ENCODE measurements around the gene SLC38A5.
"Not testable (repeated sequence)": the region's sequence is repeated elsewhere in the genome, so short reads cannot be mapped to it uniquely, and the experiment has no call there.

SLC38A5 gene

GRCh38 chrX:48470110-48470832 lies at the start of gene SLC38A5:
TSS of gene SLC38A5 (minus strand) at chrX:48470260. CDS start at chrX:48467924, 2,336 bp downstream.
- DNase-seq (ENCODE audit: low read depth), result no peak

DNA sequence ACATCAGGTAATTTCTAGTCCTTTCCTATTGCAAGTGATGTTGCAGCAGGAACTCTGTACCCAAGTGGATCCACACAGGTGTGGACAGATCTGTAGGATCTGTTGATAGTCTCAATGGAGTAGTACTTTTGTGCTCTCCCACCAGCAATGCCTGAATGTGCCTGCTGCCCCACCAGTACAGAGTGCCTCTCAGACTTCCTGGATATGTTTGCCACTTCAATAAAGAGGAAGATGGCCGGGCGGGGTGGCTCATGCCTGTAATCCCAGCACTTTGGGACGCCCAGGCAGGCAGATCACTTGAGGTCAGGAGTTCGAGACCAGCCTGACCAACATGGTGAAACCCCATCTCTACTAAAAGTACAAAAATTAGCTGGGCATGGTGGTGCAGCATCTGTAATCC lies 49.4 kb upstream of the SLC38A5 start:
- DNase-seq (ENCODE audit: low read depth), result not testable (repeated sequence)

- DNase-seq (ENCODE audit: low read depth), result no peak
These were observed 46.9 kb upstream of the SLC38A5 start for GRCh38 chrX:48516987-48517386.

GRCh38 chrX:48516285-48516684 lies 46.2 kb upstream of the SLC38A5 start:
- no peak for DNase-seq (ENCODE audit: low read depth)

GRCh38 chrX:48515842-48516241 lies 45.8 kb upstream of the SLC38A5 start:
- DNase-seq (ENCODE audit: low read depth), result no peak

- no peak for DNase-seq (ENCODE audit: low read depth)
These were observed 44.9 kb upstream of the SLC38A5 start for GRCh38 chrX:48514868-48515460.

GRCh38 chrX:48514126-48514806 lies 44.2 kb upstream of the SLC38A5 start:
- DNase-seq (ENCODE audit: low read depth), result no peak

- no peak for DNase-seq (ENCODE audit: low read depth)
These were observed 43.6 kb upstream of the SLC38A5 start for GRCh38 chrX:48513670-48514069.

GRCh38 chrX:48512371-48512935 lies 42.4 kb upstream of the SLC38A5 start:
- no peak for DNase-seq (ENCODE audit: low read depth)

DNA sequence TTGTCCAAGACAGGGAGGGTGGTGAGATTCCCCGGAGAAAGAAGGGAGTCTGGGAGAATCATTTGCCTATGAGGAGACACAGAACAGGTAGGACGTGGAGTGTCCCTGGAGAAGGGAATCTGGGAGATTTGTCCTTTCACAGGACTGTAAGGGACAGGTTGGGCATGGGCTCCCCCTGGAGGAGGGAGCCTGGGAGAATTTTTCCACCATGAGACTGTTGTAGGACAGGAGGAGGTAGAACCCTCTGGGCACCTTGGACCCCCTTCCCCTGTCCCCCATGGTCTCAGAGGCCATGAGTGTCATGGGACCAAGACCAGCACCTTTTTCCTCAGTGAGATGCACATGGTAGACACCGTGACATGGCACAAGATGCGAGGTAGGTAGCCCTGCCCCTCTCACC lies 41.5 kb upstream of the SLC38A5 start:
- no peak for DNase-seq (ENCODE audit: low read depth)

GRCh38 chrX:48509619-48510018 lies 39.6 kb upstream of the SLC38A5 start:
- DNase-seq (ENCODE audit: low read depth), result no peak

DNA sequence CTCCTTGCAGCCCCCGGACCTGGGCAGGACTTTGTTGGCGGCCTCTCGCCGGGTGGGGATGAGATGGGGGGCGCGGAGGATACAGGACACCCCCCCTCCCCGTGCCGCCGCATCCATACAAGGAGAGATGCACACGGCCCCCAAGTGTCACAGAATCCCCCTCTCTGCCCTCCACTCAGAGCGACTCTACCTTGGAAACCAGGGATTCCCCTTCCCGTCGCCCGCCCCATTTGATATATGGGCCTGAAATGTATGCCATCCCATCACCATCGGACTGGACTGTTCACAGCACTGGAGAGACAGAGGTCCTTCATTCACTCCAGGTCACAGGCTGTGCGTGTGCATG lies 39.2 kb upstream of the SLC38A5 start:
- DNase-seq (ENCODE audit: low read depth), result no peak

- DNase-seq (ENCODE audit: low read depth), result no peak
These were observed 38.6 kb upstream of the SLC38A5 start, which contains the start of gene PORCN for GRCh38 chrX:48508400-48509244. TSS of gene PORCN (plus strand) at chrX:48508992. CDS start at chrX:48509821, 829 bp downstream.

DNA sequence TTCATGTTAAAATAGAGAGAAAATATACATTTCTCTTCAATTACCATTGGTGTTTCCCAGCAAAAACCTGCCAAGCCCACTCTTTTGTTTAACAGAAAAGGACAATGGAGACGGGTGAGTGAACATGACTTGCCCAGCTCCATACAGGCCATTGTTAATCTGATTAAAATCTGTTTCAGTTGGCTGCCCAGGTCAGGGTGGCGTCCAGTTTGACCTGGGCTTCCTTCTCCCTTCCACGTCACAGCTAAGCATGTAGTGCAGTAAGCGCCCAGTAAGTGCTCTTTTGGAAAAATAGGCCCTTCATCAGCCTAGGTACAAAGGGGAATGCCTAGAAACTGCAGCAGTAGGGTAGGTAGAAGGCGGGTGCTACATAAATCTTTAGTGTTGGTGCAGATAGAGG lies 37.2 kb upstream of the SLC38A5 start:
- no peak for DNase-seq (ENCODE audit: low read depth)

DNA sequence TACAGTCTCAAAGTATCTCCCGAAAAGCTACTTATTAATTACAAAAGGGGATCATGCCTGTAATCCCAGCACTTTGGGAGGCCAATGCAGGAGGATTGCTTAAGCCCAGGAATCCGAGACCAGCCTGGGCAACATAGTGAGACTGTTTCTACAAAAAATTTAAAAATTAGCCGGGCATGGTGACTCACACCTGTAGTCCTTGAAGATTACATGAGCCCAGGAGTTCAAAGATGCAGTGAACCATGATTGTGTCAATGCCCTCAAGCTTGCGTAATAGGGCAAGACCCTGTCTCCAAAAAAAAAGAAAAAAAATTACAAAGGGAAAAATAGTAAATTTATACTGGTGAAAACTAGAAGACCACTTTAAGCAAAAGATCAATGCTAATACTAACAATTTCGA lies 35.4 kb upstream of the SLC38A5 start:
- no peak for DNase-seq (ENCODE audit: low read depth)

GRCh38 chrX:48504261-48504660 lies 34.2 kb upstream of the SLC38A5 start:
- no peak for DNase-seq (ENCODE audit: low read depth)

- no peak for DNase-seq (ENCODE audit: low read depth)
These were observed 28.3 kb upstream of the SLC38A5 start for GRCh38 chrX:48498374-48498809.

DNA sequence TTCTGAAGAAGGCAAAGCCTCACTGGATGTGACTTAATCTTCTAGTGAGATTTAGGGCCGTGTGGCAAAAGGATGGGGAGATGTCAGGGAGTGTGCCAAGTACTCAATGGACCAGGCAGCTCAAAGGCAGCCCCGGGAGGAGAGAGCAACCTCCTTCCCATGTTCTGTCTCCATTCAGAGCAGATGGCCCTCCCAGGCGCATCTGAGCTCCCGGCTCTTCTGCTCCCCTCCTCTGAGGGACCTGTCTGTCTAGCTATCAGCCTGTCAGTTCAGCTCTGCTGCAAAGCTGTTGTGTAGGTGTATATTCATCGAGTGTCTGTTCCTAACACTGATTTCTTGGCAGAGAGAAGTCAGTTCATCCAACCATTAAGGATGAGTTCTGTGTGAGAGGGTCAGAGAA lies 27.8 kb upstream of the SLC38A5 start:
- no peak for DNase-seq (ENCODE audit: low read depth)

DNA sequence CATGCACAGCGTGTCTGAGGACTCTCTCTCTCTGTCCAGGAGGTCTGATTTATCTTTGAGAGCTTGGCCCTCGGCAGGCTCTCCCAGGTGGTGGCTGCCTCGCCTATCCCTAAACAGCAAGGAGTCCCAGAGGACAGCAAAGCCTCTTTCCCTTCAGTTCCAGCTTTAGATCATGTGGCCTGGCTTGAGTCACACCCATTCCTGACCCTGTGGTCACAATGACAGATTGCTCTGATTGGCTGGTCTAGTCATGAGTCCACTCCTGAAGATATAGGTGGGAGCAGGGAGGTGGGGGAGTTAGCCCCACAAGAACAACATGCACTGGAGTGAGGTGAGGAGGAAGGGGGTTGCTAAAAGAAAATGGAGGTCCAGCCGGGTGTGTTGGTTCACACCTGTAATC lies 26.6 kb upstream of the SLC38A5 start:
- no peak for DNase-seq (ENCODE audit: low read depth)

GRCh38 chrX:48493890-48494364 lies 23.9 kb upstream of the SLC38A5 start:
- DNase-seq (ENCODE audit: low read depth), result no peak

DNA sequence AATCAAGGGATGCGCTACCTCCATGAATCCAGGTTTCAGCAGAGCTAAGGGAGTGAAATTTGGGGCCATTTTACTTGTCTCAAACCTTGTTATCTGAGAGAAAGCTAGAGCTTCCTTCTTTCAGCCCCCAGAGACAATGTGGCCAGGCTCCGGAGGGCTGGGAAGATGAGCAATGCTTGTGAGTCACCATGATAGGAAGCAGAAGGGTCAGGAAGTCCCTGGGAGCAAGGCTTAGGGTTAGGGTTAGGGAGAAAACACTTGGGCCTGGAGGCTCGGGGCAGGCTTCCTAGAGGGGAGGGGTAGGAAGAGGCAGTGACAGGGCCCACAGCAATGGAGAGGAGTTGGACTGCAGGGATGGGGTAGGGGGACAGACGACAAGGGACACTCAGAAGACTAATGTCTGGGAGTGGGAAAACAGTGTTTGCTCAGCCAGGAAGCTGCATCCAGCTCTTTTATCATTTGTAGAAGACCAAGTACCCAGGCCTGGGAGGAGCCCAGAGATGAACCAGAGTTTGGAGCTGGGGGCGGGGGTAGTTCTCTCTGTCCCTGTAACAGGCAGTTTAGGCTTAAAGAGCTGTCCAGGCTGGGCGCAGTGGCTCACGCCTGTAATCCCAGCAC lies 22.3 kb upstream of the SLC38A5 start:
- no peak for DNase-seq (ENCODE audit: low read depth)

All from fibroblast of the conjunctiva (primary cell).